Activated naive CD4-positive, alpha-beta T cell treated with anti-CD3 and anti-CD28 coated beads, Interleukin-2, amount 50 U/mL, for 72 hours (primary cell): ENCODE measurements around the gene NUDT14. TPM values are rescaled to one million over a fixed set of nuclear protein-coding genes. Genes with fewer than 3 reads are reported as not detected.

Experiments used
- ATAC-seq, 2 donors: fragments of 150-1000 bp; cut with Tn5 transposase; 2 replicates each; pipeline ENCODE4 v1.10.0; 2021; ENCODE audit warnings: mild to moderate bottlenecking in 2 of 2, moderate library complexity in 2 of 2
- DNase-seq, 2 donors: peaks; one replicate each; pipeline ENCODE4 v3.0.0; 2021 to 2022; ENCODE audit warnings: low spot score in 2 of 2
- H3K27ac Mint-ChIP-seq, 2 donors: one replicate each; pipeline ENCODE4 v1.8.0; 2022; ENCODE audit warnings: mild to moderate bottlenecking in 2 of 2, mixed read lengths in 2 of 2
- H3K36me3 Mint-ChIP-seq, 2 donors: one replicate each; pipeline ENCODE4 v1.8.0; 2022; ENCODE audit warnings: mixed read lengths in 2 of 2
- H3K9me3 Mint-ChIP-seq, 2 donors: one replicate each; pipeline ENCODE4 v1.8.0; 2022; ENCODE audit warnings: mixed read lengths in 2 of 2
- total RNA-seq, 2 donors: library from RNA; stranded (reverse); gene quantifications; one replicate each; pipeline ENCODE4 v1.2.3, GENCODE V29; 2022

Gene NUDT14
- total RNA-seq, 2 donors from 2014 or later = 20.0 to 22.6 TPM

DNA sequence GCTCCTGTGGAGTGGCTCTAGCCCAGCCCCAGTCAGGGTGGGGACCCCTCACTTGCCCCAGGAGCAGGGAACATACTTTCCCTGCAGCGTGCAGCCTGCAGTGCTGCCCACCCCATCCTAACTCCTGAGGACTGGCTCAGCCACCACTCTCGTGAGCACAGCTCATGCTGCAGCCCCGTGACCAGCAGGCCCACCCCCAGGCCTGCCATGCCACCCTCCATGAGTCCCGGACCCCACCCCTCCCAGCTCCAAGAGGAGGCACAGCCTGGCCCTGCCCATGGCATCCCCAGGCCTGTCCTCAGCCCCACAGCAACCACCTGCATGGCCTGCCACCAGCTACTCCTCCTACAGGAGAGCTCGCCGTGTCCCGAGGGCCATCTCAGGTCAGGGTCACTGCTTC is 8.6 kb downstream of the NUDT14 start:
- Mint-ChIP-seq H3K36me3 (no peaks in the 10 kb centered on the region), H3K9me3 (no peaks in the 10 kb centered on the region), H3K27ac (no peak overlapping the region)
- DNase-seq = no peak
- ATAC-seq = no peak

DNA sequence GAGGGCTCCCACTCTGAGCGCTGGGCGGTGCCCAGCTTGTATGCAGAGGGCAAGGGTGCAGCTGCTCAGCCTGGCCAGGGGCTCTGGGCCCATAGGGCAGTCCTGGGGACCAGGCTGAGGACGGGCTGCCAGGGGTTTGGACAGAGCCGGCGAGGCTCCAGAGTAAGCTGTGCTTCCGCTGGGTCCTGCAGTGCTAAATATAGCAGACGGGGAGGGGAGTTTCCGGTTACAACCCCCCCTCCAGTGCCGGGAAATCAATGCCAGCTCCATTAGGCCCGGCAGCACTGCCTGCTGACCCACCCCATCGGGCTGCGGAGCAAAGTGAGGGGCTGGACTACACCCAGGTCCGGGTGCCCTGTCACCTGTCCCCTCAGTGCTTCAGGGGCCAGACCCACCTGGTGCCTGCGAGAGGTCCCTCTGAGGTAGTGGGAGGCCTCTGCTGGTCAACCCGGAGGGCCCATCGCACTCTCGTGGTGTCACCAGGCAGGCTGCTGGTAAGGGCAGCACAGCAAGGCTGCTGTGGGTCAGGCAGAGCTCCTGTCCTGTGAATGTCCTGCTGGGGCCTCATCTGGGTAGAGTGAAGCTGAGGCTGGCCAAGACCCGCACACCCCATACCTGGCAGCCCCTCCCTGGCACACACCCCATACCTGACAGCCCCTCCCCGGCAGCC is 10.0 kb downstream of the NUDT14 start:
- Mint-ChIP-seq H3K9me3 (no peaks in the 10 kb centered on the region), H3K36me3 (no peaks in the 10 kb centered on the region), H3K27ac (no peak overlapping the region)
- ATAC-seq (no peak), DNase-seq (no peak)

DNA sequence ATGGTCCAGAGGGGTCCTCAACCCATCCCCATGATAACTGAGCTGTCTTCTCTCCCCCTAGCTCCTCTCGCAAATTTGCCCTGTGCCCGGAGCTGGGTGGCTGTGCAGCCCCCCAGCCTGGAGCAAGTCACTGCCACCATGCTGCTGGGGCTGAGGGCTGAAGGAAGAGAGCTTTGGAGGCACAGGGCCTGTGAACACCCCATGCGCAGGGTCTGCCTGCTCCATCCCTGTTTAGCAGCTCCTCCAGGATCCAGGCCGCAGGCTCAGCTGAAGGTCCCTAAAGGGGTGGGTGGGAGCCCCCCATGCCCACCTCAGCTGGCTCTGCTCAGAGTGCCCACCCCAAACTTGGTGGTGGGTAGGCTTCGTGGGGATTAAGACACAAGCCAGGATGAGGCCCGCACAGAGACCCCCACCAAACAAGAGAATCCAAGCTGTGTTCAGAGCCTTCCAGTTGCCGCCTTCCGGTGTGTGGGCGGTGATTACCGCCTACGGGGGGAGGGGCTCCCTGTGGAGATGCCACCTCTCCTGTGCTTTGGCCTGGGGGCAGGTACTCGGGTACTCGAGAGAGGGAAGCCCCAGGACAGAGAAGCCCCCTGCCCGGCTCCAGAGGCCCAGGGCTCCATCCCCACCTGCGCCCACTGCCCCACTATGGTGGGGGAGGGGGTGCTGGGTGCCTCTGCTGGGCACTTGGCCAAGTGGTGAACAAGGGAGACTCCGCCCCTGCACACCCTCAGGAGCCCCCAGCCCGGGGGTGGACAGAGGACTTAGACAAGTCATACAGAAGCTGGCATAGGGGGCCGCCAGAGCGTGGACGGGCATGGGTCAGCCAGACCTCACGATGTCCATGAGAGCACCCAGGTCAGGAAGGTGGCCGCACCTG is 11.1 kb downstream of the NUDT14 start:
- DNase-seq (no peak), ATAC-seq (no peak)
- H3K9me3 Mint-ChIP-seq = no peaks in the 10 kb centered on the region
- H3K27ac Mint-ChIP-seq = no peak overlapping the region
- no peaks in the 10 kb centered on the region for H3K36me3 Mint-ChIP-seq

DNA sequence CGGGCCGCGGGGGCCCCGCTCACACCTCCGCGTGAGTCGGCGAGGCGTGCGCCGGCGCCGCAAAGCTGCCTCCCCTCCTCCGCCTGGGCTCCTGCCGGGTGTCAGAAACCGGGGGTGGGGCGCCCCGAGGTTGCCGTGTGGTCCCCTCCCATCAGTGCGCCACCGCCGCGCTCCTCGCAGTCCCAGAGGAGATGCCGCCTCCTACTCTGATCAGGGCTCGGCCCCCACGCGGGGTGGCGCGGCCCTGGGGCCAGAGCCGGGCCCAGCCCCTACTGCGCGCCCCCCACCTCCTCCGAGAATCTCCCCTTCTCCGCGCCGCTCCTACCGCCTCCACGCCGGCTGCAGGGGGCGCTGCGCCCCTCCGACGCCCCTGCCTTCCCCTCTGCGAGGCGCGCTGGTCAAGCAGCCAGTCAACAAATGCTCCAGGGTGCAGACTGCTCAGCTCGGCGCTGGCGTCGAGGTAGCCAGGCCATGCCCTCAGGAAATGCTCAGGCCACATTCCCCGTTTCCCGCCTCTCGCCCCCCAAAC is 12.1 kb downstream of the NUDT14 start:
- Mint-ChIP-seq H3K9me3 (no peaks in the 10 kb centered on the region), H3K27ac (no peak overlapping the region), H3K36me3 (no peaks in the 10 kb centered on the region)
- ATAC-seq (peak; percentile 19 to 72), DNase-seq (no peak)

DNA sequence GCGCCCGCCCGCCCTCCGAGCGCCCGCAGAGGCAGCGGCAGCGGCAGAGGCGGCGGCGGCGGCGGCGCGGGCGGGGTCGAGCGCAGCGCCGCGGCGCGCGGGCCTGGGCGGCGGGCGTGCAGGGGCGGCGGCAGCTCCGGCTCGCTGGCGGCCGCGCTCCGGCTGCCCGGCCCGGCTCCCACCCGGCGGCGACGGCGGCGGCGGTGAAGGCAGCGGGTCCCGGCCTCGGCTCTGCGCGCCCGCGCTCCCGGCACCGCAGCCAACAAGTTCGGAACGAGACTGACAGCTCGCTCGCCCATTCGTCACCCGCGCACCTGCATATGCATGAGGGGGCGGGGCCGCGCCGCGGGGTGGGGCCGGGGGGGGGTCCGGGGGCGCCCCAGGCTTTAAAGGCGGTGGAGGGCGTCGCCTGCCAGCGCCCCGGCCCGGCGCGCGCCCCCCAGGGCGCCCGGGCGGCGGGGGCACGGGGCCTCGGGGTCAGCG is 12.6 kb downstream of the NUDT14 start, which contains the start of gene JAG2:
Gene JAG2 (minus strand): TSS at position 281 of the 483 bp plus-strand sequence. CDS start 356 bp downstream, outside the sequence.
- H3K36me3 Mint-ChIP-seq = no peaks in the 10 kb centered on the region
- DNase-seq (peak in 1 of 2 donors; percentile 63), ATAC-seq (peak; percentile 35 to 73)
- no peak within 1 kb of the TSS for H3K27ac Mint-ChIP-seq
- no peaks in the 10 kb centered on the region for H3K9me3 Mint-ChIP-seq

DNA sequence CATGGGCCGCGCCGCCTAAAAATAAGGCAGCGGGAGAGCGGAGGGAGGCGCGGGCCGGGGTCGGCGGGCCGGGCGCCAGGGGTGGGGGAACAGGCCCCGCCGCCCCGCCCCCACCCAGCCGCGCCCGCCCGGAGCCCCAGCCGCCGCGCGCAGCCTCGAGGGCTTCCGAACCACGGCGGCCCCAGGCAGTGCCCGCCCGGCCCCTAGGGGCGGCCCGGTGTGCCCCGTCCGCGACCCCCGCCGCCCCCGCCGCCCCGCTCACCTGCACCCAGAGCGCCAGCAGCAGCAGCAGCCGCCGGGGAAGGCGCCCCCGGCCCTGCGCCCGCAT is 13.1 kb downstream of the NUDT14 start:
- ATAC-seq (peak in 1 of 2 donors; percentile 12), DNase-seq (no peak)
- H3K27ac Mint-ChIP-seq = no peak overlapping the region
- no peaks in the 10 kb centered on the region for H3K9me3 Mint-ChIP-seq
- H3K36me3 Mint-ChIP-seq = no peaks in the 10 kb centered on the region

DNA sequence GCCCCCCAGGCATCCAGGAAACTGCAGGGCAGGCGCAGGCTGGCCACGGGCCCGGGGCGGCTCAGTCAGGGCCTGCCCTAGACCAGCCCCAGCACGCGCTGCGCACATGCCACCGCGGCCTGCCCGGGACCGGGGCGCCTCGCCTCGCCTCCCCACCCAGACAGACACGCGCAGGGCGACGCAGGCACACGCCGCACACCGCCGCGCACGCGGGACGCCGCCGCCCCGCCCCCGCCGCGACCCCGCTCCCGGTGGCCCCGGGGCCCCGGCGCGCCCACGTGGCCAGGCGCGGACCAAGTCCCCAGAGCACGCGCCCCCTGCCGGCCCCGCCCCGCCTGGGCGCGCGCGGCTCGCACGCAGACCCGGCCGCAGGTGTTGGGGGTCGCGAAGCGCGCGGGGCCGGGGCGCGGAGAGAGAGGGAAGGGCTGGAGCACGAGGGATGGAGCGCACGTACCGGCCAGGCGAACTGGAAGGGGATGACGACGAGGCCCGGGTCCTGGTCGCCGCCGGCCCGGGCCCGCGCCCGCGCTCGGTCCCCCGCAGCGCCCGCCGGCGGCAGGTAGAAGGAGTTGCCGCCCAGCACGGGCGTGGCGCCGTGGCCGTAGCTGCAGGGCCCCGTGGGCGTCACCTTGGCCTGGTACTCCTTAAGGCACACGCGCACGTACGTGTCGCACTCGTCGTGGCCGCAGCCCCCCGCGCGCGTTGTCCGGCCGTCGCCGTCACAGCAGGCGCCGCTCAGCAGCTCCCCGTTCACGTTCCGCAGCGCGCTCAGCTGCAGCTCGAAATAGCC is 13.6 kb downstream of the NUDT14 start:
- ATAC-seq = peak in 1 of 2 donors; percentile 16
- Mint-ChIP-seq H3K36me3 (no peaks in the 10 kb centered on the region), H3K27ac (no peak overlapping the region), H3K9me3 (no peaks in the 10 kb centered on the region)
- no peak for DNase-seq

DNA sequence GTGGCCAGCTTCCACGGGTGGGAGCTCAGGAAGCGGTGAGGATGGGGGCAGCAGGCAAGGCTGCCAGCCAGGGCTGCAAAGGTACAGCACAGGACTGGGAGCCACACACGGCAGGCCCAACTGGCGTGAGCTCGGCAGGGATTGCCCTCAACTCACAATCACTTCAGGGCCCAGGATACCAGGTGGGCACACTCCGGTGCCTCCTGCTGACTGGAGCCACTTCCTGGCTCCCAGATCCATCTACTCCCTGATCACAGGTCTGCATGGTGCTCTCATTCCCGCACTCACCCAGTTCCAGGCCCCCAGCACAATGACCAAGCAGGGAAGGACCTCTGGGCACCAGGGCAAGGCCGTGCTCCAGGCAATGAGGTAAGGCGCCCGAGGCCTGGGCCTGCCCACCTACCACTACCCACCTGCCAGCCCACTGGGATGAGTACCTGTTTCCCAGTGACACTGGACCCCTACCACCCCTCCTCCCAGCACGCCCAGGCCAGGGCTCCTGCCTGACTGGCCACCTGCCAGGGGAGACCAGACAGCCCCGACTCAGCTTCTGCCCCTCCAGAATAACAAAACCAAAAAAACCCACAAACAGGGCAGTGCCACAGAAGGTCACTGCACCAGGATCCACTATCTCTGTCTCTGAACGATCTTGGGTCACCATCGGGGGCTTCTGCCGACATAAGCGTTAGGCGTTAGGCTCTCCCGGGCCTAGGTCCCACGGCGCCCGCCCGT is 14.4 kb downstream of the NUDT14 start:
- H3K36me3 Mint-ChIP-seq = no peaks in the 10 kb centered on the region
- no peaks in the 10 kb centered on the region for H3K9me3 Mint-ChIP-seq
- ATAC-seq (no peak), DNase-seq (no peak)
- H3K27ac Mint-ChIP-seq = no peak overlapping the region

DNA sequence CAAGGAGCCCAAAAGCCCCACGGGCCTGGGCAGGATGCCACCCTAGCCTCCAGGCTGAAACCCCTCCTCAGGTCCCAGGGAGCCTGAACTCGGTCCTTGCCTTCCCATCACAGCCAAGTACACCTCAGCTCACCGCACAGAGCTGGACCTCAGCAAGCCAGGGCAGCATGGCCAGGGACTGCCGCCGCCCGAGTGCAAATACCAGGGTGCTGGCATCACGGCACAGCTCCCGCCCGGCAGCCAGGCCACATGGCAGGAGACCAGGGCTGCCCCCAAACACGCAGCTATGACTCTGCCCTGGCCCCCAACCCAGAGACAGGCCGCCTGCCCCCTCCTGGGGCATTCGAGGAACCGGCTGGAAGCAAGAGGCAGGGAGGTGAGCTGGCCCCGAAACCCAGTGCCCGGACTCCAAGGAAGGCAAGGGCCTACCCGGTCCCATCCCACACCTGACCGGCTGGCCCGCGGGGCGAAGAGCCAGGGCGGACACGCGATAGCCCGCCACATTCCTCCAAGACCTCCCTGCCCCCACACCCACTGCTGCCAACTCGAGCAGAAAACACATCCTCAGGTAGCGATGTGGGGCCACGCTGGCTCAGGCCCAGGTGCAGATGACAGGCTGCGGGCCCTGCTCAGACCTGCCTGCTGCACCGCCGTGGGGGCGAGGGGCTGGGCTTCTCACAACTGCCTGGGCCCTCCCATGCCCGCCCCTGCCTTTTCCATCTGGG is 15.2 kb downstream of the NUDT14 start:
- no peak for ATAC-seq
- DNase-seq = no peak
- Mint-ChIP-seq H3K36me3 (no peaks in the 10 kb centered on the region), H3K27ac (no peak overlapping the region), H3K9me3 (no peaks in the 10 kb centered on the region)

DNA sequence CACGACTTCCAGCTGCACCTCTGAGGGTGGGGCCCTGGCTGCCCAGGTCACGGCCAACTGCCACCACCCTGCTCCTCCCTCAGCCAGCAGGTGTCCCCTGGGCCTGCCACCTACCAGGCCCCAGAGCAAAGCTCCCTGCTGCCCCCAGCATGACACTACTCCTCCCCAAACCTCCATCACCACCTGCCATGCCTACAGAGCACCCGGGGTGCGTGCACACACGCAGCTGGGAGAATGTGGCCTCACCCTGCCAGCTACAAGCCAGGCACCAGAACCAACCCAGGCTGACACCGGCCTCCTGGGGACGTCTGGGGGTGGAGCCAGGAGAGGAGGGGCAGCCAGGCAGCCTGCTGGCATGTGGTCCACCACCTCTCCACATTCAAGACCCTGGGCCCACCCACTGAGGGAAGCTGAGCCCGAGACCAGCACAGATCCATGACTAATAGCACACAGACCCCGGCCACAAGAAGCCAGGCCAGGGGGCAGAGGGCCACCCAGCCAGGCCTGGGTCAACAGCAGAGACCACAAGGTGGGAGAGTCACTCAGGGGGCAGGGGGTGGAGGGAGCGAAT is 15.9 kb downstream of the NUDT14 start:
- Mint-ChIP-seq H3K9me3 (no peaks in the 10 kb centered on the region), H3K27ac (no peak overlapping the region), H3K36me3 (no peaks in the 10 kb centered on the region)
- no peak for ATAC-seq
- no peak for DNase-seq

DNA sequence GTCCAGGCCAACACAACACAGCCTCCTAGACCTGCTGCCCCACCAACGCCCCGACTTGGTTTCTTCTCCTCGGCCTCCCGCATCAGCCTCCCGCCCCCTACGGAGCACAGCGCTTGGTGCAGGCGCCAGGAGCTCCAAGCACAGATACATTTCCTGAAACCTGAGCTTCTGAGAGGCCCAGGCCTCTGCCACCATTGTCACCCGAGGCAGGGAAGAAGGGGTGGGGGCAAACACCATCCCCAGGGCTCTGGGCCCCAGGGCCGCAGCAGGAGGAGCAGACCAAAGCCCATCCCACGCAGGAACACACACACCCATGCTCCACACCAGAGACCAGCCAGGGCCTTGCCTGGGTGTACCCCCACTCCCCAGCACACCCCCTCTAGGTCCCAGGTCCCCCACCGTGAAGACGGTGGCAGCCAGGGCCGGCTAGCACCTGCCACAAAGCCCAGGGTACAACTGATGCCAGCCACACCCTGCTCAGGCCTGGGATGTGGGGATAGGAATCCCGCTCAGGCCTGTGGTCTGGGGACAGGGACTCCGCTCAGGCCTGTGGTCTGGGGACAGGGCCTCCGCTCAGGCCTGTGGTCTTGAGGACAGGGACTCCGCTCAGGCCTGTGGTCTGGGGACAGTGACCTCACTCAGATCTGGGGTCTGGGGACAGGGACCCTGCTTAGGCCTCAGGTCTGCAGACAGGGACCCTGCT is 17.9 kb downstream of the NUDT14 start:
- Mint-ChIP-seq H3K9me3 (no peaks in the 10 kb centered on the region), H3K27ac (no peak overlapping the region), H3K36me3 (no peaks in the 10 kb centered on the region)
- DNase-seq = no peak
- no peak for ATAC-seq

DNA sequence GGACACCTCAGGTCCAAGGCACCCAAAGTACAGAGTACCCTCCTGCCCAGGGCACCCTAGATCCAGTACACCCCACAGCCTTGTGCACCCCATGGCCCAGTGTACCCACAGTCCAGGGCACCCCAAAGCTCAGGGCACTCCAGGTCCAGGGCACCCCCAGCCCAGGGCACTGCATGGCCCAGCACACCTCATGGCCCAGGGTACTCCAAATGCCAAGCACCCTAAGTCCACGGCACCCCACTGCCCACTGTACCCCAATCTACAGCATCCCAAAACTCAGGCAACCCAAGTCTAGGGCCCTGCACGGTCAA is 18.5 kb downstream of the NUDT14 start:
- Mint-ChIP-seq H3K9me3 (no peaks in the 10 kb centered on the region), H3K27ac (no peak overlapping the region), H3K36me3 (no peaks in the 10 kb centered on the region)
- DNase-seq (no peak), ATAC-seq (no peak)

DNA sequence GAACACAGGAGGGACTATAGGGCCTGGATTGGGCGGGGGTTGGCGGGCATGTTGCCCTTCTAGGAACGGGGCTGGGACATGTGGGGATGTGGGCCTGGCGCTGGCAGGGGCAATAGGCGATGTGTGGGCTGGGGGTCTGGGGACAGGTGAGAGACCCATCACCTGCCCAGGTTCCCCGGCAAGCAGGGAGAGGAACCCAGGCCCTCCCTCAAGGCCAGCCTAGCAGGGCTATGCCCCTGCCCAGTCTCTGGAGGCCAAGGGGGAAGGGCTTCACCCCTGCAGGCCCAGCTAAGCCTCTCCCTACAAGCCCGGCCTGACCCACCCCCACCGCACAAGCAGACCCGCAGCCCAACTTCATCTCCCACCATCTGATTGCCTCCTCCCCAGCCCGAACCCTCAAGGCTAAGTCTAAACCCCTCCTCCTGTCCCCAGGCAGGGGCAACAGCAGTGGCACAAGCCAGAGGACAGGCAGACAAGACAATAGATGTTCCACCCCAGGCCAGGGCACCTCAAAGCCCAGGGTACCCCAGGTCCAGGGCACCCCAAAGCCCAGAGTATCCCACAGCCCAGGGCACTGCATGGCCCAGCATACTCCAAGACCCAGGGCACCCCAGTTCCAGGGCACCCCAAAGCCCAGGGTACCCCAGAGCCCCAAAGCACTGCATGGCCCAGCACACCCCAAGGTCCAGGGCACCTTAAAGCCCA is 19.0 kb downstream of the NUDT14 start:
- Mint-ChIP-seq H3K27ac (no peak overlapping the region), H3K36me3 (no peaks in the 10 kb centered on the region), H3K9me3 (no peaks in the 10 kb centered on the region)
- ATAC-seq (peak in 1 of 2 donors; percentile 28), DNase-seq (peak in 1 of 2 donors; percentile 69)

DNA sequence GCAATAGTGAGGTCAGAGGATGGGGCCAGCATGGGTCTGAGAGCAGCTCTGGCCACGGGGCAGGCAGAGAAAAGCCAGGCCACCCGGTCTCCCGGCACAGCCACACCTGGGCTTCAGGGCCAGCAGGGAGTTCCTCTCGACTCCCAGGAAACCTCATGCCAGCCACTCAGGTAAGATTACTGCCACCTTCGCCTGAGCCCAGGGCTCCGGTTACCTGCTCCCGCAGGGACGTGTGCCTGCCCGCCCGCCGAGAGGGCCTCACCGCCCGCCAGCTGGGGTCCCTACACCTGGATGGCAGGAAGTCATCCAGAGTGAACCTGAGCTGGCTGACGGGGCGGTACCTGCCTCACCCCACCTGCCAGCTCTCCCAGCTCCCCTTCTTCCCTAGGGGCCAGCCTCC is 19.8 kb downstream of the NUDT14 start:
- Mint-ChIP-seq H3K36me3 (no peaks in the 10 kb centered on the region), H3K9me3 (no peaks in the 10 kb centered on the region)

More for the DNA sequence above, 19.8 kb downstream of the NUDT14 start:
- ATAC-seq (no peak), DNase-seq (no peak)
- H3K27ac Mint-ChIP-seq = no peak overlapping the region
